GM19035 (cell line): ENCODE data around the gene AHNAK2.

Experiments
- ATAC-seq: cut with Tn5 transposase; IDR thresholded peaks from one replicate; pipeline ENCODE4 v1.9.1; 2021; ENCODE audit not compliant: unreplicated experiment

Gene AHNAK2

GRCh38 chr14:104887623-104888488, 90.3 kb downstream of the AHNAK2 start:
- no peak for ATAC-seq
